Measurements from ENCODE around the gene PARN.

DNA sequence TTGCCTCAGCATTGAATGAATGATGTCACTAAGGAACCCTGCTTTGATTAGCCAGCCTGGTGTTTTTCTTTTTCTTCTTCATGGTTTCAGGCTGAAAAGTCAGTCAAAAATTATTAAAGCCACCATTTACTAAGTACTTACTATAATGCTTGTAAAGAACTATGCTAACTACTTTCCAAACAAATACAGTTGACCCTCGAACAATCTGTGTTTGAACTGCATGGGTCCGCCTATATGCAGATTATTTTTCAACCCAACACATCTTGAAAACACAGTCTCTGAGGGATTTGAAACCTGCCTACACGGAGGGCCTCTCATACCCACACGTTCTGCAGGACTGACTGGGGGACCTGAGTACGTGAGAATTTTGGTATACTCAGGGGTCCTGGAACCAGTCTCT, 136.3 kb downstream of the PARN start:
- TF ChIP-seq CREB1 (CRISPR knock-in tag; IDR thresholded peaks at IDR 0.05) (no peak), CTCF (IDR thresholded peaks at IDR 0.05) (no peak), KAT7 (CRISPR knock-in tag; IDR thresholded peaks at IDR 0.05; ENCODE audit: borderline replicate concordance) (no peak), NFYB (CRISPR knock-in tag; conservative IDR thresholded peaks at IDR 0.05; ENCODE audit: low read depth) (no peak), ZBTB43 (CRISPR knock-in tag; IDR thresholded peaks at IDR 0.05) (no peak)
- TF ChIP-seq, protein P1, sequence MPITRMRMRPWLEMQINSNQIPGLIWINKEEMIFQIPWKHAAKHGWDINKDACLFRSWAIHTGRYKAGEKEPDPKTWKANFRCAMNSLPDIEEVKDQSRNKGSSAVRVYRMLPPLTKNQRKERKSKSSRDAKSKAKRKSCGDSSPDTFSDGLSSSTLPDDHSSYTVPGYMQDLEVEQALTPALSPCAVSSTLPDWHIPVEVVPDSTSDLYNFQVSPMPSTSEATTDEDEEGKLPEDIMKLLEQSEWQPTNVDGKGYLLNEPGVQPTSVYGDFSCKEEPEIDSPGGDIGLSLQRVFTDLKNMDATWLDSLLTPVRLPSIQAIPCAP (CRISPR knock-in tag; IDR thresholded peaks at IDR 0.05): no peak

All from WTC11 (cell line).